Stimulated activated CD4-positive, alpha-beta T cell treated with anti-CD3 and anti-CD28 coated beads, Interleukin-12 subunit alpha, Interleukin-12 subunit beta, amount 100 ng/mL, for 48 hours (primary cell): ENCODE results near the gene CD52.
"Not testable (repeated sequence)": the region's sequence is repeated elsewhere in the genome, so short reads cannot be mapped to it uniquely, and the experiment has no call there.

Experiments used
- DNase-seq, 3 donors: peaks; one replicate each; pipeline ENCODE4 v3.0.0-alpha.2; 2020; ENCODE audit warnings: low read depth in 2 of 3, low spot score in 1 of 3

The CD52 gene

DNA sequence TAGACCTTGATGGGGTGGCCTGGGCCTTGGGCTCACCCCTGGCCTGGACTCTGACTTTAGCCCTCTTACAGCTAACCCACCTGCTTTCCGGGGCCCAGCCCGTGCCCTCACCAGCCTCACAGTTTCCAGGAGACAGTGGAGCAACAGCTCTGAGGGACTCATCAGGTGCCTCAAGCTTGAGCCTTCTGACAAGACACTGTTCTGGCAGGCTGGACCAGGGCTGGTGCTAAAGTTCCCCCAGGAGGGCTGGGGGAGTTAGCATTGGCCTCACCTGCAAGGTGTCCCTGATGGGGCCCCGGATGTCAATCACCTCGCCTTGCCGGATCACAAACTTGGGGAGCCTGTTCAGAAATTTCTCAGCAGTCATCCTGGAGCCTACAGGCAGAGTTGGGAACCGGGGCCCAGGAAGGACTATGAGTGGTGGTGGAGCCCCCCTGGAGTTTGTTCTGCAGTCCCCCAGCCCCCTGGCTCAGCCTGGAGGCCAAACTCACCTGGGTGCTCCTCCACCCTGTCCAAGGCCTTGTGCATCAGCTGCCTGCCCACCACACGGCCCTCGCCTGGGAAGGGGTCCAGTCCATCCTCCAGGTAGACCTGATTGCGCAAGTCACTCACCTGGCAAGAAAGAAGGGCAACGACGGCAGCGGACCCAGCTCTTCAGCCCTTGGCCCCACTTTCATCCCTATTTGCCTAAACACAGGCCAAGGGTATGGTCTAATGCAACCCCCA is 33.7 kb upstream of the CD52 start:
- no peak for DNase-seq

DNA sequence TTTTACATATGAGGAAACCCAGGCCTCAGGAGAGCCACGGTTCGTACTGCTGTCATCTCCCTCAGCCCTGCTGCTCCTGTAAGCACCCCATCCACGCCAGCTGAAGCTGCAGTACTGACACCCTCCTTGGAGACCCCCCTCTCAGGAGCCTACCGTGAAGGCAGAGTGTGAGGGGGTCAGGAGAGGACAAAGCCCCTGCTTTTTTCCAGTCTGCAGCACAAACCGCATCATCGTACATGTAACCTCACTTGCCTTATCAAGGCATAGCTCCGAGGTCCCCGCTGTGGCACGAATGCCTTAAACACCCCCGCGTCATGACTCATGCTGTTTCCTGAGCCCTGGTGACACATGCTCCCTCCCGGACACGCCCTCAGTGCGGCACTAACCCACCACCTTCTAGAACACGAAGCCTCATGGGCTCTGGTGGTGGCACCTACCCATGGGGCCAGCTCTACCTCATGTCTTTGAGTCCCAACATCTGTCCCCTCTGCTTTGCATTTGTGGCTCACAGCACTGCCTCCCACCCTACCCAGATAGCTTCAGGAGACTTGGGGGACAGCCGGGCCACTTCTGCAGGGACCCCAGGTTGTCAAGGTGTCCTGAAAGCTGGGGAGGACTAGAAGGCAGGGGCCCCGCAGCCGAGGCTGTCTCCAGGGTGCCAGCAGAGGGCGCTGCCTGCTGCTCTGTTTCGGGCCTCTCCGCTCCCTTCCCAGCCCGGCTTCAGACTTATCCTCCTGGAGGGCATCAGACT is 33.0 kb upstream of the CD52 start:
- peak; percentile 93 to 95 (median 94) for DNase-seq

GRCh38 chr1:26285366-26286063 is 32.2 kb upstream of the CD52 start:
- no peak for DNase-seq

DNA sequence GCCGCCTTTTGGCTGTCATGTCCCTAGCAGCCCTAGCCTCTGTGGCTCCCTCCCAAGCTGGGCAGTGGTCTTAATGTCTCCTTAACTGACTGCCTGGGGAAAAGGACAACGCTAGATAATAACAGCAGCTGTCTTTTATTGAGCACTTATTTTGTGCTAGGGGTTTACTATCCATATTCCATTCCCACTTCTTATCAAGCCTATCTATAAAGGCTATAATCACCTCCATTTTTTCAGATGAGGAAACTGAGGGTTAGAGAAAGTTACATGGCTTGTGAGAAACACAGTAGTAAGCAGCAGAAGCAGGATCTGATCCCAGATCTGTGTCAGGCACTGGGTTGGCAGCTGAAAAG is 31.7 kb upstream of the CD52 start:
- no peak for DNase-seq

DNA sequence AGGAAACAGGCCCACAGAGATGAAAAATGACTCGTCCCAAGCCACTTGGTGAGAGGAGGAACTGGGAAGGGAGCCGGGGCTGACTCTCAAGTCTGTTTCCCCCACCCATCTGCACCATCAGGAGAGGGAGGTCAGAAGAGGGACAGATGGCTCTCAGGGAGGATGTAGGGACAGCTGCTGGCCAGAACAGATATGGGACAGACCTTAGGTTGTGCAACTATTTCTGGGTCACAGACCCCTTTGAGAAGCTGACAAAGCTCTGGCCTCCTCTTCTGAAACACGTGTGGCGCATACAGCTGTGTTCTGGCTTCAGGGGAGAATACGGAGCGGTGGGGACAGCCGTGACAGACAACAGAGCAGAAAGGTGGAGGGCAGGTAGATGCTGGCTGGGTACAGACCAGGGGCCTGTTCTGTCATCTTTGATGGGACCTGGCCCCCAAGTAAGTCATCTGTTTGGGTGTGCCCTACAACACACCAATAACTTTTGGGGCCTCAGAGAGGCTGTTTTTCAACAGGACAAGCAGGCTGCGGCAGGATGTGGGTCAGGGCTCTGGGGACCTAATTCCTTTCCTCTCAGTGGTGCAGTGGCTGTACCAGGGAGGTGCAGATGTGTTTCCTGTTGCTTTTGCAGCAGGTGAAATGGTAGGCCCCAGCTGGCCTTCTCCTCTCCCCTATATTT is 30.6 kb upstream of the CD52 start:
- peak in 1 of 3 donors; percentile 54 for DNase-seq

DNA sequence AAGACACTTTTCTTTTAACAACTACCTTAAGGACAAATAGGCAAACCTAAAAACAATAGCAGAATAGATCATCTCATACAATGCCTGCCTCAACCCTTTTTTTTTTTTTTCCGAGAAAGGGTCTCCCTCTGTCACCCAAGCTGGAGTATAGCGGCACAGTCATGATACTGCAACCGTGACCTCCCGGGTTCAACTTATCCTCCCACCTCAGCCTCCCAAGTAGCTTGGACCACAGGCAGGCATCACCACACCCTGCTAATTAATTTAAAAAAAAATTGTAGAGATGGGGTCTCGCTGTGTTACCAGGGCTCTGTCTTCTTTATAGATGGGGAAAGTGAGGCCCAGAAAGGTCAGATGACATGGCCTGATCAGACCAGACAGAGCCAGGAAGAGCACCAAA is 29.9 kb upstream of the CD52 start:
- DNase-seq, result no peak

DNA sequence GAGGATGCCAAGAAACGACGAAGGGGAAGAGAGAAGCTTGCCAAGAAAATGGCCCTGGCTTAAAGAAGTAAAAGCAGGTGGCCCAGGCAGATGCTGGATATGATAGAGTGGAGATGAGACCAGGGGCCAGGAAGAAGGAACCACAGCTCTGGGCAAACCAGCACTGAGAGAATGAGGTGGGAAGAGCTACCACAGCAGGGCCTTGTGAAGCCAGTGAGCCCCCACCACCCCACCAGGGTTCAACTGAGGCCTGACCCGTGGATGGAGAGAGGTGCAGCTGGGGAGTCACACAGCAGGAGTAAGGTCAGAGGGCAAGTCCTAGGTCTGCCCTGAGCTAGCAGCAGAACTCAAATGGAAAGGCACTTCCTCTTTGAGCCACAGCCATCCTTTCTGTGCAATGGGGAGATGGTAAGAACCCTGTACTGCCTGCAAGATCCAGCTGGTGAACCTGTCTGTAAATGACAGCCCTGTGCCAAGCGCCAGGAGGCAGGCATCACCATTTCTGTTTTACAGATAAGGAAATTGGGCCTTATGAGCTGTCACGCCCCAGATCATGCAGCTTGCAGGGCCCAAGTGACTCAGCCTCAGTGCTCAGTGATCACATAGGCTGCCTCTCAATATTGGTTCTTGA is 29.3 kb upstream of the CD52 start:
- DNase-seq, result peak; percentile 62 to 72 (median 63)

DNA sequence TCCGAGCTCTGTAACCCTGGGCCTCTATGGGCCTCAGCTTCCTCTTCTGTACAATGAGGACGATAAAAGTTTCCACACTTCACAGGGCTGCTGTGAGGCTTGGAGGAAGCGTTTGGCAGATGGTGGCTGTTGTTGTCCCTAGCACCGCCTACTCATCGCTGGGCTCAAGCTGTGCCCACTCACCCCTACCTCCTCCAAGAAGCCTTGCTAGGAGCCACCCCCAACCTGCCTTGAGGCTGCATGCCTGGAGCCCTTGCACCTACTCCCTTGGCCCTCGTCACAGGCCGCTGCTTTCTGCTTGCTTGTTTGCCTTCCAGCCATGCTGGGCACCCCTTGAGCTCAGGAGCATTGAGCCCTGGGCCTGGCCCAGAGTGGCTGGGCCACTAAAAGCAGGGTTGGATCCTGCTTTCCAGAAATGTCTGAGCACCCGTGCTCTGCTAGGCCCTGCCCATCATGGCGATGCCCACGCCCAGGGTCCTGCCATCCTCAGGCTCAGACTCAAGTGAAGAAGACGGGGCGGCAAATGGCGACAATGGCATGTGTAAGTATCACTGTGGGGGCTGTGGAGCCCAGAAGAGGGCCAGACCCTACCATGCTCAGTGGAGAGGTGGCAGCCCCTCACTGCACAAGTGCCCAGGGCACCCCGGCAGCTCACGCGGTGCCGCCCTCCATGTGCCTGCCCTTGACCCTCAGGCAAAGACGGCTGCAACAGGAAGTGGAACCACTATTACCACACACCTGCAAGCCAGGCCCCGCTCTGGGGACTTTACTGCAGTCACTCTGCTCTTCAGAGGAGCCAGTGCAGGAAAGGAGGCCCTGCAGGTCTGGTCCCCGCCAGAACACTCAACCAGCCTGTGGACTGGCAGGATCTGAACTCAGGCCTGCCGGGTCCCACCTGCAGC is 28.3 kb upstream of the CD52 start:
- no peak for DNase-seq

DNA sequence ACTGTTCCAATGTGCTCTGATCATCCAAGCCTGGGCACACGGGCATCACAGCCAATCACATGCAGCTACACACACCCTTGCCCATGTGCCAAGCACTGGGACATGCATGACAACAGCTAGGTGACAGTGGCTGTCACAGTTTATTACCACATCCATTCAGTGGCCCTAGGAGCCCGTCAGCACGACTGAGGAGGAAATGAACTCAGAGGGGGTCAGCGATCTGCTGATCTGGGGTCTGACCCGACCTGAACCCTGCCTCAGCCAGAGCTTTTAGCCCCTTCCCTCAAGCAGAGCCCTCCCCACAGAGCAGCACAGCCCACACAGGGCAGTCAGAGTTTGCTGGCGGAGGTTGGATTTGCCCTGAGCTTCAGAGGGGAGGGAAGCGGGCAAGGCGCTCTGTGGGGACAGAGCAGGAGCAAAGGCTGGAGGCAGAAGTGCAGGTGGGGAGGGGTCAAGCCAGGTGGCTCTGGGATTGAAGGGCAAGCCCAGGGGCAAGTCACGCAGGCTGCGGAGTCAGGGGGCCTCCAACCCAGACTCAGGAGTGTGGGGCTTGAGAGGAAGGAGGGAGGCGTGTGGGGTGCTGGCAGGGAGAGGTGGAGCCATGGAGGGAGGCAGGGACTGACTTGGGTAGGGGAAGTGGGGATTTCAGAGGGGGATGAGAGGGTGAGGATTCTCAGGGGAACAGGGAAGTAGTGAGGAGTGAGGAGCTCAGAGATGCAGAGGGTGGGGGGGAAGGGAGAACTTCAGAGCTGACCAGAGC is 27.5 kb upstream of the CD52 start:
- DNase-seq, result no peak

DNA sequence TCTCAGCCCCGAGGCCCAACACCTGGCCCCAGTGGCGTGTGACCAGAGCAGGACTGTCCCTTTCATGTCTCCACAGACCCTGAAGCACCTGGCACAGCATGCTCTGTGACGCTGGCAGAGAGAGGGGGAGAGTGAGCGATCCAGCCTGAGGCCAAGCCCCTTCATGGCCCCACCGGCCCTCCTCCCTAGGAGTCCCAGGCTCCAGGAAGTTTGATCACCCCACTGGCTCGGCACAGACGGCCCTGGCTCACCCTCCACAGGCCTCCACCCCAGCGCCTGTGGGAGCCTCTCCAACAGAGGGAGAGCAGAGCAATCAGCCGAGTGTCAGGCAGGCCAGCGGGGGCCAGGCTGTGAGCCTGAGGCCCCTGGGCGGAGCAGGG is 26.9 kb upstream of the CD52 start:
- no peak for DNase-seq

GRCh38 chr1:26291433-26291832 is 26.3 kb upstream of the CD52 start:
- no peak for DNase-seq

DNA sequence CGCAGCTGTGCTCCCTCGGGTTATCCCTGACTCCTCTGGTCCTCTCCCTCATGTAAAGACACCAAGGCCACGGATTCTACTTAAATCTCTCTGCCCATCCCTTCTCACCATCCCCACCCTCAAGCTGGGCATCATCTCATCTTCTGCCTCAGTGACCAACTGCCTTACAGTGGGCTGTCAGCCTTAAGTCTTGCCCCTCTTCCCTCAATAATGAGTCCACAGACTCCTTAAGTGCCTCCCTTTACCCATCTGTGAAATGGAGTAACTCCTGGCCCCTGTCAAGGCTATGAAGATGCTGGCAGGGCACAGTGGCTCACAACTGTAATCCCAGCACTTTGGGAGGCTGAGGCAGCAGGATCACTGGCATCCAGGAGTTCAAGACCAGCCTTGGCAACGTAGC is 25.8 kb upstream of the CD52 start:
- DNase-seq, result no peak

DNA sequence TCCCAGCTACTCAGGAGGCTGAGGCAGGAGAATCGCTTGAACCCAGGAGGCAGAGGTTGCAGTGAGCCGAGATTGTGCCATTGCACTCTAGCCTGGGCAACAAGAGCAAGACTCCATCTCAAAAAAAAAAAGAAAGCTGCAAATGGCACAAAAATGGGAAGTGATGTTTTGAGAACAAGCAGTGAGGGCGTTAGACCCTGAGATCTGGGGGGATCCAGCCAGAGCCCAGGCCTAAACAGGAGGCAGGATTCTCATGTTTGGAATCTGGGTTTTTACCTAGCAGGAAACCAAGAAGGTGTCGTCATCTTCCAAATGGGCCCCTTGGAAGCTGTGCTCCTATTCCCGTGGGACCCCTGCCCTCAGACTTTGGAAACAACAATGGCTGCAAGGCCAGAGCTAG is 25.0 kb upstream of the CD52 start:
- not testable (repeated sequence) for DNase-seq

GRCh38 chr1:26293911-26294463 is 23.8 kb upstream of the CD52 start:
- DNase-seq, result no peak

DNA sequence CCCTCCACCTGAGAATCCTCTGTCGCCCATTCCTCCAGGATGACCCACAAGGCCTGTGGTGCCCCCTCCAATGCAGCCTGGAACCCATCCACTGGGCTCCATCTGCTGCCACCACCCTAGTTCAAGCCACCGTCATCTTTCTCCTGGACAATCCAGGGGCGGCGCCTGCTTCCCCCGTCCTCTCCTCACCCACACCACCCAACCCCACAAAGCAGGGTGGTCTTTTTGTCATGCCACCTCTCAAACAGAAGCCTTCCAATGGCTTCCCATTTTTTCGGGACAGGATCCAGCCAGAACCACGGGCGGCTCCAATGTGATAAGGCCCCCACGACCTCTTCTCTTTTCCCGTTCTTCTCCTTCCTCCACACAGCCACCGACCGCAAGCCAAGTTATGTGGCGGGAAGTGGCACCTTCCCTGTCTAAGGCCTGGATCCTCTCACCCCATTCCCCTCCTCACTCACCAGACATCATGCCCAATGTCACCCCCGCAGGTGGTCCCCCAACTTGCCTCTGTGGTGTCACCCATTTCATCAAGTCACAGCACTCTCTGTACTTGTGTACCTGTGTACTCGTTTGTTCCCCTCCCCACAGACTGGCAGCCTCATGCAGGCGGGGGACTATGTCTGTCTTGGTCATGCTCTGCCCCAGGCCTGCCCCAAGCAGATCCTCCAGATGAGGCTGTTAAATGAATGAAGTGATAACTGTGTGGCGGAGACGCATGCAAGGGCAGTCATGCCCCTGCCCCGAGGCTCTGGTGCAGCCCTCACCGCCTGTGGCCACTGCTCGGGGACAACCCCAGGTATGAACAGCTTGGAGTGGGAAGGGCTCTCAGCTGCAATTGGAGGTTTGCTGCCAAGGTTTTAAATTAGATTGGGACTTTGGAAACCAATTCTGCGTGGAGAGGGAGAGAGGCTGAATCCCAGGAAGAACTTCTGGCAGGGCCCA is 22.3 kb upstream of the CD52 start:
- no peak for DNase-seq

- DNase-seq, result no peak
Observed at GRCh38 chr1:26296340-26297056, 21.3 kb upstream of the CD52 start.

- DNase-seq, result no peak
Observed at GRCh38 chr1:26297057-26297790, 20.5 kb upstream of the CD52 start.
